GM12874 (cell line): ENCODE measurements around the gene SLC8B1.

ENCODE experiments used
- TF ChIP-seq, protein P1 (sequence below): IDR thresholded peaks from 2 replicates; pipeline ENCODE4 v1.5.1; 2011; ENCODE audit warnings: low read depth, mild to moderate bottlenecking, control low read depth, low read length, moderate library complexity; ENCODE audit not compliant: insufficient read depth

Gene SLC8B1

DNA sequence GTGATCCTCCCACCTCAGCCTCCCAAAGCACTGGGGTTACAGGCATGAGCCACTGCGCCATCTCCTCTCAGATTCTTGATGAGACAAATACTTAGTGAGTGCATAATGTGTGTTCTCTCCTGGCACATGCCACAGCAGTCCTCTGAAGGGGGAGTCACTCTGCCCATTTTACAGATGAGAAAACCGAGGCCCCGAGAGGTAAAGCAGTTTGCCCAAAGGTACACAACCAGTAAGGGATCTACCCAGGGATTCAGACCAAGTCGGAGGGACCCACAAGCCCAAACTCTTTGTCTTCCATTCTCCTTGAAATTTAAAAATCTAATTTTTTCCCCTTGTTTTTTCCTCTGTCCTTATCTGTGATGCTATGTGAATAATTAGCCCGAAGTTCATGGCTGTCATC lies 29.8 kb upstream of the SLC8B1 start:
- TF ChIP-seq, protein P1, sequence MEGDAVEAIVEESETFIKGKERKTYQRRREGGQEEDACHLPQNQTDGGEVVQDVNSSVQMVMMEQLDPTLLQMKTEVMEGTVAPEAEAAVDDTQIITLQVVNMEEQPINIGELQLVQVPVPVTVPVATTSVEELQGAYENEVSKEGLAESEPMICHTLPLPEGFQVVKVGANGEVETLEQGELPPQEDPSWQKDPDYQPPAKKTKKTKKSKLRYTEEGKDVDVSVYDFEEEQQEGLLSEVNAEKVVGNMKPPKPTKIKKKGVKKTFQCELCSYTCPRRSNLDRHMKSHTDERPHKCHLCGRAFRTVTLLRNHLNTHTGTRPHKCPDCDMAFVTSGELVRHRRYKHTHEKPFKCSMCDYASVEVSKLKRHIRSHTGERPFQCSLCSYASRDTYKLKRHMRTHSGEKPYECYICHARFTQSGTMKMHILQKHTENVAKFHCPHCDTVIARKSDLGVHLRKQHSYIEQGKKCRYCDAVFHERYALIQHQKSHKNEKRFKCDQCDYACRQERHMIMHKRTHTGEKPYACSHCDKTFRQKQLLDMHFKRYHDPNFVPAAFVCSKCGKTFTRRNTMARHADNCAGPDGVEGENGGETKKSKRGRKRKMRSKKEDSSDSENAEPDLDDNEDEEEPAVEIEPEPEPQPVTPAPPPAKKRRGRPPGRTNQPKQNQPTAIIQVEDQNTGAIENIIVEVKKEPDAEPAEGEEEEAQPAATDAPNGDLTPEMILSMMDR, result no peak

DNA sequence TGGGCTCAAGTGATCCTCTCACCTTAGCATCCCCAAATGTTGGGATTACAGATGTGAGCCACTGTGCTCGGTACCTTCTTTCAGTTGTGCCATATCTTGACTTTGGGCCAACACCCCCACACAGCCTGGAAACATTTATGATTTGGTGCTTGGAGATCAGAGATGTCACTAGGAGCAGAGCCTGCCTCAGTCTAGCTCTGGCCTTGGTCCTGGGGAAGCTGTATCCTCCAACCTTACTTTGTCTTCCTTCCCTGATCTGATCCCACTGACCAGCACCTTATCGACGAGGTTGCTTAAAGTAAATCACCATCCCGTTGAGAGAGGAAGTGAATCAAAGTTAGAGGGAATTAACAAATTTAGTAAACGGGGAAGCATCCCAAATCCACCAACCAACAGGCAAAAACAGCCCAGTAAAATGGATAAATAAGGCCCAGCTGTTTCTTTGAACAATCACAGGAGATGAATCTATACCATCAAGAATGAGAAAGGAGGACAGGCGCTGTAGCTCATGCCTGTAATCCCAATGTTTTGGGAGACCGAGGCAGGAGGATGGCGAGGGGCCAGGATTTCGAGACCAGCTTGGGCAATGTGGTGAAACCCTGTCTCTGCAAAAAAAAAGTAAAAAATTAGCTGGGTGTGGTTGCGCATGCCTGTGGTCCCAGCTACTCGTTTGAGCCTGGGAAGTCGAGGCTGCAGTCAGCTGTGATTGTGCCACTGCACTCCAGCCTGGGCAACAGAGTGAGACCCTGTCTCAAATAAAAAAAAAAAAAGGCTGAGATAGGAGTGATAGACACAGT lies 26.9 kb upstream of the SLC8B1 start:
- TF ChIP-seq, protein P1, result no peak

DNA sequence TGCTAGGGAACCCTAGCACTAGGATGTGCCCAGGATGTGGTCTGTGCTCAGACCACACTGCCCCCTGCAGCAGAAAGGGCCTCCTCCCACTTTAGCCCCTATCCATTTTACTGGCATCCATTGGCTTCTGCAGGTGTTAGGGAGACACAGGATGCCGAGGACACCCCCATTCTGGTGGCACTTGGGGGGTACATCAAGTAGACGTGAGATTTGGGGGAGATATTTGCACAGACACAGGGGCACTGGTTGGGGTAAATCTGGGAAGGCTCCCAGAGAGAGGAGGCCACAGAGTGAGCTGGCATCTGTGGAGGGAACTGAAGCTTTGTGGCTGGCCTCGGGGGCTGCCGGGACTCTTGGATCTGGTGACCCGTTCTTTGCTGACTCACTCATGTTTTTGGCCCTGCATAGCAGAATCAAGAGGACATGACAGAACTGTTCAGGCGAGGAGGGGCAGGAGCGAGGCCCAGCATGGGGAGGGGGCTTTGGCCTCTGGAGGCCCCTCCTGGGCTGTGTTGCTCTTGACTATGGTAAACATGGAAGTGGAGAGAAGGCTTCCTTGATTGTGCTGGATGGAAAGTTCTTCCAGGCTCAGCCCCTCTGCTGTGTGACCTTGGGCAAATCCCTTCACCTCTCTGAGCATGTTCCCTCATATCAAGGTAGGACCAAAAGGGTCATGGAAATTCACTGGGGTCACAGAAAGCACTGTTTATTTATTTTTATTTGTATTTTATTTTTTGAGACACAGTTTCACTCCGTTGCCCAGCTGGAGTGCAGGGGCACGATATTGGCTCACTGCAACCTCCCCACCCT lies 25.2 kb upstream of the SLC8B1 start:
- TF ChIP-seq, protein P1, result no peak

DNA sequence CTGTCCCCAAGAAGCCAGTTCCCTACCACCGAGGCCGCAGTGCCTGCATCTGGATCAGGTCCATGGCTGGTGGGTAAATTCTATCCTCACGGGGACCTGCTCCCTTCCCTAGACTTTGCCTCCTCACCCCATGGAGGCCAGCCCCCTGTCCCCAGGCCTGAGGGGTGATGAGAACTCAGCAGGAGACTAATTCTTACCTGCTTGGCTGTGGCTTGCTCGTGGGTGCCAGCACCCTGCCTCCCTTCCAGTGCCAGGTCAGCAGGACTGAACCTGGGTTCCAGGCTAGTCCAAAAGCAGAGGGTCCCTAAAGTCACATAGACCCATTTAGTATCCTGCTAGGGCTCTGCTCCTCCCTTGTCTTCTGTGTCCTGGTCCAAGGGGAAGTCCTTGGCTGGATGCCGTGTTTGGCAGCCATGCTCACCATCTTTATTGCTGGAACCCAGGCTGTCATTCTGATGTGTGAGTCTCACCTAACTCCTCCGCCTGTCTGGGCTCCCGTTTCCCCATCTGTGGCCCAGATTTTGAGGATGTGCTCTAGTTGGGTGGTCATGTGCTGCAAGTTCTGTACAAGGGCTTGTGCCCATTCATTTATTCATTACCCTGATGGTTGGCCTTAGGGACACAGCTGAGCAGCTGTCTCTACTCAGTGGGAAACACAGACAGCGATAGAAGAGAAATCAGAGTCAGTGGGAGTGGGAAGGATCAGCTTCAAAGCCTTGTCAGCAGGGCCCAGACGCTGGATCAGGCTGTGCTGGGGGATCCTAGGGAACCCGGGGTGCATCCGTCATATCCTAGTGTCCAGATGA lies 24.4 kb upstream of the SLC8B1 start:
- TF ChIP-seq, protein P1, result no peak

DNA sequence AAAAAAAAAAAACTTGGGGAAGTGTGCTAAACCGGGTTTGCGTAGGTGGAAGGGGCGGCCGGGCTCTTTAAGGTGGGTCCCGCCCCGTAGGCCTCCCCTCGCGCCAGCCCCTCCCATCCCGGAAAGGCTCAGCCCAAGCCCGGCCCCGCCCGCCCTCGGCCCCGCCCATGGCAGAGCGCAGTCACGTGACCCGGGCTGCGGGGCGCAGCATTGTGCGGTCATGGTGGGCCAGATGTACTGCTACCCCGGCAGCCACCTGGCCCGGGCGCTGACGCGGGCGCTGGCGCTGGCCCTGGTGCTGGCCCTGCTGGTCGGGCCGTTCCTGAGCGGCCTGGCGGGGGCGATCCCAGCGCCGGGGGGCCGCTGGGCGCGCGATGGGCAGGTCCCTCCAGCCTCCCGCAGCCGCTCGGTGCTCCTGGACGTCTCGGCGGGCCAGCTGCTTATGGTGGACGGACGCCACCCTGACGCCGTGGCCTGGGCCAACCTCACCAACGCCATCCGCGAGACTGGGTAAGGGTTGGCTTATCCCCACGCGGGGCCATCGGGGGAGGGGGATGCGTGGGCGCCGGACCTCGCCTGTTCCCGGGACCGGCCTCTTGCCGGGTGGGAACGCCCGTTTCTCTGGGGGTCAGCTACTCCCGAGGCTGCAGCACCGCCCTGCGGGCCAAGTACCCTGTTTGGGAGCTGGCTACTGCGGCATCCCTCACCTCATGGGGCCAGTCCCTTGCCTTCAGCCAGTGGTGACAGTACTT lies 23.6 kb upstream of the SLC8B1 start, which contains the start of gene PLBD2:
TSS of gene PLBD2 (plus strand) at position 207 of the 752 bp plus-strand sequence. CDS start at position 221, 14 bp downstream.
- TF ChIP-seq, protein P1, result no peak

DNA sequence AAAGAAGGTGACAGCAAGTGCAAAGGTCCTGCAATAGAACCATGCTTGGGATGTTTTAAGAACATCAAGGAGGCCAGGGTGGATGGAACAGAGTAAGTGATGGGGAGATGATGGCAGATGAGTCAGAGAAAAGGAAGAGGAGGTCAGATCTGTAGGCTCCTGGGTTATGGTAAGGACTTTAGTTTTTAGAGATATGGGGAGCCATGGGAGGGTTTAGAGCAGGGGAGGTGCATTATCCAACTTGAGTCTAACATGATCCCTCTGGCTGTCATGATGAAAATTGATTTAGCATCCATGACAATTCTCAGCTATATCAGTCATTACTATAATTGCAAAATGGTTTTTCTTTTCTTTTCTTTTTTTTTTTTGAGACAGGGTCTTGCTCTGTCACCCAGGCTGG lies 16.2 kb upstream of the SLC8B1 start:
- TF ChIP-seq, protein P1, result no peak
